ENCODE results near the gene GRB14. TPM values are rescaled to one million over a fixed set of nuclear protein-coding genes. Genes with fewer than 3 reads are reported as not detected.

Gene GRB14
- total and polyA plus RNA-seq, 8 donors = 4.1 to 75.4 (median 60.0) TPM

DNA sequence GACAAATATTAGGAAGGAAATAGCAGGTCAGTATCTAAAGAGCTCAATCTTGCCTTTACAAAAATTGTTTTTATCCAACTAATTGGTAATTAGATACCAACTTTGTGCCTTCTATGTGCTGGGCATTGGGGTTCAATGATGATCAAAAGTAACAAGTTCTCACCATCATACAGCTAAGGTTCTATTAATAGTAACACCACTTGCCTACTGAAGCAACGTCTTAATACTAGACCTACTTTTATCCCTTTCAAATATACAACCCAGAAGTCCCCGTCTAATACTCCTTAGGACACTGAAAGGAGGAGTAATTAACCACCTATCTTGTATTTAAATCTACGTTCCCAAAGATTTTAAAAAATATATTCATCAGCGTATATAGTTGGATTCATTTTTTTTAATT, 59.3 kb downstream of the GRB14 start:
- Histone ChIP-seq H3K27ac (no peak overlapping the region), H3K36me3 (no peaks in the 10 kb centered on the region), H3K27me3 (no peaks in the 10 kb centered on the region), H3K4me1 (no peaks in the 10 kb centered on the region), H3K9me3 (no peaks in the 10 kb centered on the region), H3K4me3 (no peak overlapping the region)
- TF ChIP-seq, protein P1, sequence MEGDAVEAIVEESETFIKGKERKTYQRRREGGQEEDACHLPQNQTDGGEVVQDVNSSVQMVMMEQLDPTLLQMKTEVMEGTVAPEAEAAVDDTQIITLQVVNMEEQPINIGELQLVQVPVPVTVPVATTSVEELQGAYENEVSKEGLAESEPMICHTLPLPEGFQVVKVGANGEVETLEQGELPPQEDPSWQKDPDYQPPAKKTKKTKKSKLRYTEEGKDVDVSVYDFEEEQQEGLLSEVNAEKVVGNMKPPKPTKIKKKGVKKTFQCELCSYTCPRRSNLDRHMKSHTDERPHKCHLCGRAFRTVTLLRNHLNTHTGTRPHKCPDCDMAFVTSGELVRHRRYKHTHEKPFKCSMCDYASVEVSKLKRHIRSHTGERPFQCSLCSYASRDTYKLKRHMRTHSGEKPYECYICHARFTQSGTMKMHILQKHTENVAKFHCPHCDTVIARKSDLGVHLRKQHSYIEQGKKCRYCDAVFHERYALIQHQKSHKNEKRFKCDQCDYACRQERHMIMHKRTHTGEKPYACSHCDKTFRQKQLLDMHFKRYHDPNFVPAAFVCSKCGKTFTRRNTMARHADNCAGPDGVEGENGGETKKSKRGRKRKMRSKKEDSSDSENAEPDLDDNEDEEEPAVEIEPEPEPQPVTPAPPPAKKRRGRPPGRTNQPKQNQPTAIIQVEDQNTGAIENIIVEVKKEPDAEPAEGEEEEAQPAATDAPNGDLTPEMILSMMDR (IDR thresholded peaks at IDR 0.05) = no peak
- intact Hi-C loops (cut with DNase I) = no loop called here
- DNase-seq (no peak), ATAC-seq (no peak)

GRCh38 chr2:164561416-164561815, 59.9 kb downstream of the GRB14 start:
- H3K27me3 ChIP-seq = no peaks in the 10 kb centered on the region
- intact Hi-C loops (cut with DNase I) = no loop called here
- no peaks in the 10 kb centered on the region for H3K36me3 ChIP-seq
- ATAC-seq = no peak
- H3K4me3 ChIP-seq = no peak overlapping the region
- TF ChIP-seq, protein P1 (IDR thresholded peaks at IDR 0.05) = no peak
- H3K4me1 ChIP-seq = no peaks in the 10 kb centered on the region
- H3K9me3 ChIP-seq = no peaks in the 10 kb centered on the region
- no peak overlapping the region for H3K27ac ChIP-seq
- no peak for DNase-seq

DNA sequence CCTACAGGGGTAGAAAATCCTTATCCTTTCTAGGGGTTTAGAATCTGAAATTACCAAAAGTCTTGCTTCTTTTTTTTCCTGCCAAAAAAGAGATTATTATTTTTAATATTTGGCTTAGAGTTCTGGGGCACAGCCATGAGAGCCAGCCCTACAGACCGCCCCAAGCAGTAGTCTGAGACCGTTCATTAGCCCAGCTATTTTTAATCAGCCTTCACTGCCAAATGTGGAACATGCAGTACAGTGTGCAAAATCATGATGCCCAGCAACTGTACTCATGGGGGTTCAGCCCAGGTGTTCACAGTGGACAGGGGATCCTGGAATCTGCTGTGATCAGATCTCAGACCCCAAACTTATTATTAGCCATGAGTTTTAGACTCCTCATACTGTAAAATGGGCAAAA, 60.4 kb downstream of the GRB14 start:
- intact Hi-C loops (cut with DNase I) = no loop called here
- Histone ChIP-seq H3K4me1 (no peaks in the 10 kb centered on the region), H3K36me3 (no peaks in the 10 kb centered on the region), H3K9me3 (no peaks in the 10 kb centered on the region), H3K27me3 (no peaks in the 10 kb centered on the region), H3K27ac (no peak overlapping the region), H3K4me3 (no peak overlapping the region)
- DNase-seq (no peak), ATAC-seq (no peak)
- TF ChIP-seq, protein P1 (IDR thresholded peaks at IDR 0.05) = no peak

DNA sequence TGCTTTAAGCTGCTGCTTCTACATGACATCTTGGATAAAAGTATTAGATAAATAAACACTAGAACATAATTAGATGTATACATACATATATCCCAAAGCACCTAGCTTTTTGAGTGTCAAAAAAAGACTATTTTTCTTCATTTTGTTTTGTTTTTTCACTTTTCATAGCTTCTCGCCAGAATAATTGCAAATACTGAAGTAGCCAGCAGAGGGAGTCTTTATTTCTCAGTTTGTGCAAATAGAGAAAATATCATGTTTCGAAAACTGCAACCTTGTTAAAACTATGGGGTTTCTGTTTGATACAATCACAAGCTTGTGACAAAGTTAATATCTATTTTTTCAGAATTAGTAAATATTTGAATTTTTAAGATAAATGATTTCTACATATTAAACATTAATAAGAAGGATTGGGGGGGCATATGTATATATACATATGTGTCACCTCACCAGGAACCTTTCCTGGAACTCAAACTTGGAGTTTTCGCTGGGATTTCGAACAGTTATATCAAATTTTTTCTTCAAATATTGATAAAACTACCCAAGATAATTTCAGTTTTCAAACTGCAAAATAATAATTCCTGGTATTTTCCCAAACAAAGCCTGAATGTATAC, 61.0 kb downstream of the GRB14 start:
- H3K36me3 ChIP-seq = no peaks in the 10 kb centered on the region
- H3K4me3 ChIP-seq = no peak overlapping the region
- H3K27me3 ChIP-seq = no peaks in the 10 kb centered on the region
- no peaks in the 10 kb centered on the region for H3K9me3 ChIP-seq
- peak; percentile 63 for ATAC-seq
- H3K27ac ChIP-seq = no peak overlapping the region
- H3K4me1 ChIP-seq = no peaks in the 10 kb centered on the region
- TF ChIP-seq, protein P1 (IDR thresholded peaks at IDR 0.05) = peak; percentile 51 to 65
- intact Hi-C loops (cut with DNase I) = no loop called here
- no peak for DNase-seq

DNA sequence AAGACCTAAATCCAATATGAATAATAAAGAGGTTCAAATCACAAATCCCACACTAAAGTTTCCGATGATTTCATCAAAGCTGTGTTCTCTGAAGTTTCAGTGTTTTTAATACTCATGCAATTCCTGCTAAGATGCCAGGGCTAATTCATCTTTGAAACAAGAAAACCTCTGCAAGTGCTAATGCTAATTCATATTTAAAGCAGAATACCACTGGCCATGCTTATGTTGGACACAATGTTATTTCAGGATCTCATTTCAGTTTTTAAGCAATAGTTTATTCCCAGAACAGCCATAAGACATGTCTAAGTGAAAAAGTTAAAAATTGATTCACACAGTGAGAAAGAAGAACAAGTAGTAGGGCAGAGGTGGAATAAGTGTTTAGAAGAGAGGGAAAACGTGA, 62.8 kb downstream of the GRB14 start:
- Histone ChIP-seq H3K4me3 (no peak overlapping the region), H3K27ac (no peak overlapping the region), H3K4me1 (no peaks in the 10 kb centered on the region), H3K36me3 (no peaks in the 10 kb centered on the region), H3K9me3 (no peaks in the 10 kb centered on the region), H3K27me3 (no peaks in the 10 kb centered on the region)
- ATAC-seq = no peak
- intact Hi-C loops (cut with DNase I) = loop anchor here in 1 of 2 donors (10.0 kb wide), 1 partner anchor 146 kb away; no protein-coding TSS in a partner anchor
- TF ChIP-seq, protein P1 (IDR thresholded peaks at IDR 0.05) = no peak
- DNase-seq = no peak

All from left lung (tissue), 10 donors.